ENCODE measurements around the gene TRMT1. TPM values are rescaled to one million over a fixed set of nuclear protein-coding genes. Genes with fewer than 3 reads are reported as not detected.

Gene TRMT1
- total RNA-seq, 2 experiments from 2014 or later: 85.0 to 95.7 TPM

DNA sequence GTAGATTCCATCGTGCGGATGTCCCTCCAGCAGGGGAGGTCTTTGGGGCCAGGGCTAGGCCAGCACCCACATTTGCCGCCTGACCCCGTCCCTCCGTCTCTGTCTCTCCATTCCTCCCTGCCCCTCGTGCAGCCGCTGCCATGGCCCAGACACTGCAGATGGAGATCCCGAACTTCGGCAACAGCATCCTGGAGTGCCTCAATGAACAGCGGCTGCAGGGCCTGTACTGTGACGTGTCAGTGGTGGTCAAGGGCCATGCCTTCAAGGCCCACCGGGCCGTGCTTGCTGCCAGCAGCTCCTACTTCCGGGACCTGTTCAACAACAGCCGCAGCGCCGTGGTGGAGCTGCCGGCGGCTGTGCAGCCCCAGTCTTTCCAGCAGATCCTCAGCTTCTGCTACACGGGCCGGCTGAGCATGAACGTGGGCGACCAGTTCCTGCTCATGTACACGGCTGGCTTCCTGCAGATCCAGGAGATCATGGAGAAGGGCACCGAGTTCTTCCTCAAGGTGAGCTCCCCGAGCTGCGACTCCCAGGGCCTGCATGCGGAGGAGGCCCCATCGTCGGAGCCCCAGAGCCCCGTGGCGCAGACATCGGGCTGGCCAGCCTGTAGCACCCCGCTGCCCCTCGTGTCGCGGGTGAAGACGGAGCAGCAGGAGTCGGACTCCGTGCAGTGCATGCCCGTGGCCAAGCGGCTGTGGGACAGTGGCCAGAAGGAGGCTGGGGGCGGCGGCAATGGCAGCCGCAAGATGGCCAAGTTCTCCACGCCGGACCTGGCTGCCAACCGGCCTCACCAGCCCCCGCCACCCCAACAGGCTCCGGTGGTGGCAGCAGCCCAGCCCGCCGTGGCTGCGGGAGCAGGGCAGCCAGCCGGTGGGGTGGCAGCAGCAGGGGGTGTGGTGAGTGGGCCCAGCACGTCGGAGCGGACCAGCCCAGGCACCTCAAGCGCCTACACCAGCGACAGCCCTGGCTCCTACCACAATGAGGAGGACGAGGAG lies 18.8 kb upstream of the TRMT1 start:
- intact Hi-C loops (cut with micrococcal nuclease): no loop called here
- DNase-seq (no peak), ATAC-seq (no peak)
- Mint-ChIP-seq H3K4me1 (ENCODE audit: low read depth) (peaks cover 34% of the 10 kb centered on the region), H3K36me3 (ENCODE audit: low read depth) (peaks cover 40% of the 10 kb centered on the region), H3K9me3 (no peaks in the 10 kb centered on the region), H3K4me3 (no peak overlapping the region), H3K27ac (no peak overlapping the region), H3K27me3 (no peaks in the 10 kb centered on the region)
- TF ChIP-seq, protein P1, sequence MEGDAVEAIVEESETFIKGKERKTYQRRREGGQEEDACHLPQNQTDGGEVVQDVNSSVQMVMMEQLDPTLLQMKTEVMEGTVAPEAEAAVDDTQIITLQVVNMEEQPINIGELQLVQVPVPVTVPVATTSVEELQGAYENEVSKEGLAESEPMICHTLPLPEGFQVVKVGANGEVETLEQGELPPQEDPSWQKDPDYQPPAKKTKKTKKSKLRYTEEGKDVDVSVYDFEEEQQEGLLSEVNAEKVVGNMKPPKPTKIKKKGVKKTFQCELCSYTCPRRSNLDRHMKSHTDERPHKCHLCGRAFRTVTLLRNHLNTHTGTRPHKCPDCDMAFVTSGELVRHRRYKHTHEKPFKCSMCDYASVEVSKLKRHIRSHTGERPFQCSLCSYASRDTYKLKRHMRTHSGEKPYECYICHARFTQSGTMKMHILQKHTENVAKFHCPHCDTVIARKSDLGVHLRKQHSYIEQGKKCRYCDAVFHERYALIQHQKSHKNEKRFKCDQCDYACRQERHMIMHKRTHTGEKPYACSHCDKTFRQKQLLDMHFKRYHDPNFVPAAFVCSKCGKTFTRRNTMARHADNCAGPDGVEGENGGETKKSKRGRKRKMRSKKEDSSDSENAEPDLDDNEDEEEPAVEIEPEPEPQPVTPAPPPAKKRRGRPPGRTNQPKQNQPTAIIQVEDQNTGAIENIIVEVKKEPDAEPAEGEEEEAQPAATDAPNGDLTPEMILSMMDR (IDR thresholded peaks at IDR 0.05): no peak
- ChIA-PET CTCF (interaction anchor here (1.0 kb wide), 1 partner anchor 158 kb away, joined by 3 read pairs; no protein-coding TSS in a partner anchor), POLR2A (interaction anchor here (1.0 kb wide), 1 partner anchor 14 kb away, joined by 6 read pairs; the partner anchor contains the start of genes IER2 and STX10)

DNA sequence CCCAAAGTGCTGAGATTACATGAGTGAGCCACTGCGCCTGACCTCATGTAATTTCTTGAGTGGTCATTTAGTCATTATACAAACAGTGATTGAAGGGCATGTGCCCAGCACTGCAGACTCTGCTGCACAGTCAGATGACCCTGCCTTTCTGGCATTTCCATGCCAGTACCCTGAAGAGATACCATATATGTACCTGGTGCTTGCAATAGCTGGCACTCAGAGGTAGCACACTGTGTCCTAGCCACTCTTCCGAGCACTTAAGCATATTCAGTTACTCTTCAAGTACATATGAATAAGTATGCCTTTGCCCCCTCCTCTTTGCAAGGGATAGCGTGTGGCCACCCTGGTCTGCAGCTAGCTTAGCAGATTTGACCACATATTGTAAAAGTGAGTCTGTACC lies 18.1 kb upstream of the TRMT1 start:
- no peaks in the 10 kb centered on the region for H3K9me3 Mint-ChIP-seq
- no peak overlapping the region for H3K4me3 Mint-ChIP-seq
- DNase-seq: no peak
- intact Hi-C loops (cut with micrococcal nuclease): no loop called here
- ChIA-PET CTCF (no interaction called here), POLR2A (no interaction called here)
- peaks cover 40% of the 10 kb centered on the region for H3K36me3 Mint-ChIP-seq (ENCODE audit: low read depth)
- H3K4me1 Mint-ChIP-seq (ENCODE audit: low read depth): peaks cover 32% of the 10 kb centered on the region
- H3K27ac Mint-ChIP-seq: no peak overlapping the region
- ATAC-seq: no peak
- TF ChIP-seq, protein P1 (IDR thresholded peaks at IDR 0.05): no peak
- no peaks in the 10 kb centered on the region for H3K27me3 Mint-ChIP-seq

DNA sequence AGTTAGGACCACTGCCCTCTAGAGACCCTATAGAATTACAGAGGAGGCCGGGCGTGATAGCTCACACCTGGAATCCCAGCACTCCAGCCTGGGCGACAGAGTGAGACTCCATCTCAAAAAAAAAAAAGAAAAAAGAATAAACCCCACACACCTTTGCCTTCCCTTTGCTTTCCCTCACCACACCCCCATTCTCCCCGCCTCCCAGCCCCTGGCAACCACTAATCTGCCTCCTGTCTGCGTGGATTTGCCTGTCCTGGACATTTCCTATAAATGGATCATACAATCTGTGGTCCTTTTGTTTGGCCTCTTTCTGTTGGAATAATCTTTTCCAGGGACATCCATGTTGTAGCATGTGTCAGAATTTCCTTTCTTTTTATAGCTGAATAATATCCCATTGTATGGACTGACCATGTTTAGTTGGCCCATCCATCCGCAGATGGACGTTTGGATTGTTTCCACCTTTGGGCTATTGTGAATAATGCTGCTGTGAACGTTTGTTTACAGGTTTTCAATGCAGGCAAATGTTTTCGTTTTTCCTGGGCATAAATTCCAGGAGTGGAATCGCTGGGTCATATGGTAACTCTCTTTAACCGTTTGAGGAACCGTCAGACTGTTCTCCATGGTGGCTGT lies 16.8 kb upstream of the TRMT1 start:
- DNase-seq (no peak), ATAC-seq (no peak)
- CTCF ChIA-PET: interaction anchor here (1.2 to 1.7 kb wide), 3 partner anchors 9 to 29 kb away, joined by 5 read pairs; no protein-coding TSS in a partner anchor
- H3K9me3 Mint-ChIP-seq: no peaks in the 10 kb centered on the region
- peaks cover 36% of the 10 kb centered on the region for H3K4me1 Mint-ChIP-seq (ENCODE audit: low read depth)
- TF ChIP-seq, protein P1 (IDR thresholded peaks at IDR 0.05): no peak
- H3K36me3 Mint-ChIP-seq (ENCODE audit: low read depth): peaks cover 38% of the 10 kb centered on the region
- no peak overlapping the region for H3K4me3 Mint-ChIP-seq
- POLR2A ChIA-PET: interaction anchor here (1.2 to 6.6 kb wide), 5 partner anchors 10 to 21 kb away, joined by 3 to 63 read pairs (median 4); partner anchors contain the start of genes NACC1 and TRMT1
- H3K27ac Mint-ChIP-seq: peak overlapping the region; percentile 84
- H3K27me3 Mint-ChIP-seq: no peaks in the 10 kb centered on the region
- intact Hi-C loops (cut with micrococcal nuclease): no loop called here

DNA sequence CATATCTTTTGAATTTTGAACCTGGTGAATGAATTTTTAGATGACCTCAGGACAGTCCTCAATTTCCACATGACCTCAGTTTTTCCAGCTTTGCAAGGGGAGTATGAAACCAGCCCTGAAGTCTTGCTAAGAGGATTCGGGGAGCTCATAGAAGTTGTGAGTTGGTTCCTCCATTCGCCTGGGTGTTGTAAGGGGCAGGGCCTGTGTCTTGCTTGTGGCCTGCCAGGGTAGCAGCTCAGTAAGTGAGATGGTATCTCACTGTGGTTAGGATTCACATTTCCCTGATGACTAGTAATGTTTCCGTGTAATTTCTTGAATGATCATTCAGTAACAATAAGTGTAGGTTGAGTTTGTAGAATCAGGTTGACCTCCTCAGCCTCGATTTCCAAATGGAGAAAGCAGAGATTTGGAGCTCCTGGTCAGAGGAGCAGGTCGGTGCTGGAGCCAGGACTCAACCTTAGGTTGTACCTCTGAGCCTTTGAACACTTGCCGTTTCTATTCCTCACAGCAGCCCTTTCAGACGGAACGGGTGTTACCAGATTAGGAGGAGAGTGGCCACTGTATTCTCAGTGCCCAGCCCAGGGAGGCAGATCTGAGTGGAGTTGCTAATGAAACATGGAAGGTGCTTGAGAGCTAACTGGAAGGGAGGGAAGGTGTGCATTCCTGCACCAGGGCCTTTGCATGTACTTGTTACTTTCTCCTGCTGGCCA lies 16.1 kb upstream of the TRMT1 start:
- peak overlapping the region; percentile 84 for H3K27ac Mint-ChIP-seq
- peak; percentile 79 for DNase-seq
- intact Hi-C loops (cut with micrococcal nuclease): no loop called here

More for the DNA sequence above, 16.1 kb upstream of the TRMT1 start:
- Mint-ChIP-seq H3K4me3 (peak overlapping the region; percentile 14), H3K9me3 (no peaks in the 10 kb centered on the region), H3K36me3 (ENCODE audit: low read depth) (peaks cover 32% of the 10 kb centered on the region), H3K27me3 (no peaks in the 10 kb centered on the region), H3K4me1 (ENCODE audit: low read depth) (peaks cover 41% of the 10 kb centered on the region)
- TF ChIP-seq, protein P1 (IDR thresholded peaks at IDR 0.05): no peak
- ChIA-PET CTCF (interaction anchor here (0.8 to 2.2 kb wide), 7 partner anchors 9 to 167 kb away, joined by 3 to 8 read pairs (median 5); partner anchors contain the start of genes IER2 and STX10), POLR2A (interaction anchor here (1.2 to 6.6 kb wide), 5 partner anchors 9 to 22 kb away, joined by 3 to 63 read pairs (median 4); partner anchors contain the start of genes NACC1 and TRMT1)
- peak; percentile 96 for ATAC-seq
